Calu3 (cell line): Measurements from ENCODE around the gene SHC2. TPM values are rescaled to one million over a fixed set of nuclear protein-coding genes. Genes with fewer than 3 reads are reported as not detected.
"Not testable (repeated sequence)": the region's sequence is repeated elsewhere in the genome, so short reads cannot be mapped to it uniquely, and the experiment has no call there.

ENCODE experiments used
- BruUV-seq: library from RNA; stranded (reverse); fragments of 400-500 nt; replicated peaks from 2 replicates; lab custom pipeline; 2021; lab: Mats Ljungman, UMichigan
- CTCF ChIA-PET: fragments of 300-600 bp; sonication (Branson Sonifier 250); formaldehyde crosslinking; loops from one replicate; lab custom pipeline; 2022; ENCODE audit warnings: antibody characterized with exemption; lab: Charles Lee
- DNase-seq: peaks from one replicate; pipeline ENCODE4 v3.0.0; 2022
- H3K27ac Mint-ChIP-seq: one replicate; pipeline ENCODE4 v1.8.0; 2022; ENCODE audit warnings: mixed read lengths; ENCODE audit not compliant: unreplicated experiment
- H3K27me3 Mint-ChIP-seq: one replicate; pipeline ENCODE4 v1.8.0; 2022; ENCODE audit warnings: mixed read lengths; ENCODE audit not compliant: unreplicated experiment
- H3K36me3 Mint-ChIP-seq: one replicate; pipeline ENCODE4 v1.8.0; 2022; ENCODE audit warnings: mild to moderate bottlenecking, moderate library complexity, mixed read lengths; ENCODE audit not compliant: insufficient read depth, unreplicated experiment
- H3K4me1 Mint-ChIP-seq: one replicate; pipeline ENCODE4 v1.8.0; 2022; ENCODE audit warnings: mild to moderate bottlenecking, low read depth, mixed read lengths; ENCODE audit not compliant: unreplicated experiment
- H3K4me3 Mint-ChIP-seq: one replicate; pipeline ENCODE4 v1.8.0; 2022; ENCODE audit warnings: mild to moderate bottlenecking, low read depth, moderate library complexity, mixed read lengths; ENCODE audit not compliant: unreplicated experiment
- H3K9me3 Mint-ChIP-seq: one replicate; pipeline ENCODE4 v1.8.0; 2022; ENCODE audit warnings: low read depth, mixed read lengths; ENCODE audit not compliant: unreplicated experiment
- intact Hi-C: fragments of 100-400 bp; cut with micrococcal nuclease; formaldehyde crosslinking; loops from one replicate; pipeline ENCODE4 v1.10.0; 2022; ENCODE audit not compliant: unreplicated experiment
- total RNA-seq: library from RNA; stranded (reverse); gene quantifications from 2 replicates; pipeline ENCODE4 v1.2.3, GENCODE V29; 2022
- TF ChIP-seq, protein P1 (sequence below): fragments of 200-600 bp; IDR thresholded peaks from one replicate; pipeline ENCODE4 v1.8.0; 2022; ENCODE audit warnings: antibody characterized with exemption; ENCODE audit not compliant: unreplicated experiment

The SHC2 gene
- total RNA-seq, 1 experiment from 2014 or later: 8.4 TPM

DNA sequence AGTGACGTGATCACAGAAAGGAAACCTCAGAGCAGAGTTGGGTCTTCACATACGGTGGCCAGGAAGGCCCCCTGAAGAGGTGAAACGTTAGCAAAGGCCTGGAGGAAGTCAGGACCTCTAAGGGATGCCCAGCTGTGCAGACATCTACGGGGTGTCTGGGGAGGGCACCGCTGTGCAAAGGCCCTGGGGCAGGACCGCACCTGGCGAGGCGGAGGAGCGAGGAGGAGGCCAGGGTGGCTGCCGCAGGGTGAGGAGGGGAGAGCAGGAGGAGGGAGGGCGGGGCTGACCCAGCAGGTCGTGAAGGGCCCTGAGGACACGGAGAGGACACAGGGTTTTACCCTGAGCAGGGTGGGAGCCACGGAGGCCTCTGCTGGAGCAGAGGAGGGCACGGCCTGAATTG, 23.7 kb upstream of the SHC2 start:
- TF ChIP-seq, protein P1, sequence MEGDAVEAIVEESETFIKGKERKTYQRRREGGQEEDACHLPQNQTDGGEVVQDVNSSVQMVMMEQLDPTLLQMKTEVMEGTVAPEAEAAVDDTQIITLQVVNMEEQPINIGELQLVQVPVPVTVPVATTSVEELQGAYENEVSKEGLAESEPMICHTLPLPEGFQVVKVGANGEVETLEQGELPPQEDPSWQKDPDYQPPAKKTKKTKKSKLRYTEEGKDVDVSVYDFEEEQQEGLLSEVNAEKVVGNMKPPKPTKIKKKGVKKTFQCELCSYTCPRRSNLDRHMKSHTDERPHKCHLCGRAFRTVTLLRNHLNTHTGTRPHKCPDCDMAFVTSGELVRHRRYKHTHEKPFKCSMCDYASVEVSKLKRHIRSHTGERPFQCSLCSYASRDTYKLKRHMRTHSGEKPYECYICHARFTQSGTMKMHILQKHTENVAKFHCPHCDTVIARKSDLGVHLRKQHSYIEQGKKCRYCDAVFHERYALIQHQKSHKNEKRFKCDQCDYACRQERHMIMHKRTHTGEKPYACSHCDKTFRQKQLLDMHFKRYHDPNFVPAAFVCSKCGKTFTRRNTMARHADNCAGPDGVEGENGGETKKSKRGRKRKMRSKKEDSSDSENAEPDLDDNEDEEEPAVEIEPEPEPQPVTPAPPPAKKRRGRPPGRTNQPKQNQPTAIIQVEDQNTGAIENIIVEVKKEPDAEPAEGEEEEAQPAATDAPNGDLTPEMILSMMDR: no peak
- no peak overlapping the region for H3K4me3 Mint-ChIP-seq
- peaks cover 7% of the 10 kb centered on the region for H3K4me1 Mint-ChIP-seq
- CTCF ChIA-PET: interaction anchor here (0.8 kb wide), 1 partner anchor 150 kb away, joined by 3 read pairs; no protein-coding TSS in a partner anchor
- peaks cover 14% of the 10 kb centered on the region for H3K9me3 Mint-ChIP-seq
- intact Hi-C loops: no loop called here
- no peak for DNase-seq
- H3K27ac Mint-ChIP-seq: no peak overlapping the region
- peaks cover 17% of the 10 kb centered on the region for H3K36me3 Mint-ChIP-seq
- peaks cover 47% of the 10 kb centered on the region for H3K27me3 Mint-ChIP-seq
- no TSS peak for BruUV-seq

DNA sequence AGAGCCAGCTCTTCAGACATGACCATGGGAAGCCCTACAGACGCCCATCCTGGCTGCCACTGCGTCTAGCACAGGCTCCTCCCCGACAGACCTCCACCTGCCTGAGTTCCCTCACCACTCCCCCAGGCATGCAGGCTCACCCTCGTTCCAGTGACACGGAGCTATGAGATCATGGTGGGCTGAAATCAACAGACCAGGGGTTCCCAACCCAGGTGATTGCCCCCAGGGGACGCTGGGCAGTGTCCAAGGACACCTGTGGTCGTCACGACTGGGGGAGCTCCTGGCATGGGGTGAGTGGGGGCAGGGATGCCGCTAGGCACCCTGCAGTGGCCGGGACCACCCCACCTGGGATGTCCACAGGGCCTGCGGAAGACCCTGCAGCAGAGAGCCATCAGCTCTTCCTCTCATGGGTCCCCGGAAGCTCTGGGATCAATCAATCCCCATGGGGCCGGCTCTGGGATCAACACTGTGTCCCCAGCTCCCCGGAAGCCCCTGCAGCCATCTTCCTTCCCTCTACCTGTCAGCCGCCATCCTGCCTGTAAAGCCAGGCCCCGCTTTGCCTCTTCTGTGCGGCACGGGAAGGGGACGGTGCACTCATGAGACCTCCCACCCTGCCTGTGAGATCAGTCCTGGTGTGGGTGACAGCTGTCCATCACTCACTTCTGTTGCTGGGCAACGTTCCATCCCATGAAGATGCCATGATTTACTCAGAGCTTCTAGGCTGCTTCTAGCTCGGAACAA, 22.7 kb upstream of the SHC2 start:
- intact Hi-C loops: no loop called here
- Mint-ChIP-seq H3K27ac (no peak overlapping the region), H3K9me3 (peaks cover 14% of the 10 kb centered on the region), H3K36me3 (peaks cover 12% of the 10 kb centered on the region), H3K4me1 (peaks cover 7% of the 10 kb centered on the region), H3K27me3 (peaks cover 48% of the 10 kb centered on the region), H3K4me3 (no peak overlapping the region)
- TF ChIP-seq, protein P1: no peak
- BruUV-seq: no TSS peak
- no peak for DNase-seq
- CTCF ChIA-PET: interaction anchor here (0.8 kb wide), 1 partner anchor 149 kb away, joined by 3 read pairs; no protein-coding TSS in a partner anchor

DNA sequence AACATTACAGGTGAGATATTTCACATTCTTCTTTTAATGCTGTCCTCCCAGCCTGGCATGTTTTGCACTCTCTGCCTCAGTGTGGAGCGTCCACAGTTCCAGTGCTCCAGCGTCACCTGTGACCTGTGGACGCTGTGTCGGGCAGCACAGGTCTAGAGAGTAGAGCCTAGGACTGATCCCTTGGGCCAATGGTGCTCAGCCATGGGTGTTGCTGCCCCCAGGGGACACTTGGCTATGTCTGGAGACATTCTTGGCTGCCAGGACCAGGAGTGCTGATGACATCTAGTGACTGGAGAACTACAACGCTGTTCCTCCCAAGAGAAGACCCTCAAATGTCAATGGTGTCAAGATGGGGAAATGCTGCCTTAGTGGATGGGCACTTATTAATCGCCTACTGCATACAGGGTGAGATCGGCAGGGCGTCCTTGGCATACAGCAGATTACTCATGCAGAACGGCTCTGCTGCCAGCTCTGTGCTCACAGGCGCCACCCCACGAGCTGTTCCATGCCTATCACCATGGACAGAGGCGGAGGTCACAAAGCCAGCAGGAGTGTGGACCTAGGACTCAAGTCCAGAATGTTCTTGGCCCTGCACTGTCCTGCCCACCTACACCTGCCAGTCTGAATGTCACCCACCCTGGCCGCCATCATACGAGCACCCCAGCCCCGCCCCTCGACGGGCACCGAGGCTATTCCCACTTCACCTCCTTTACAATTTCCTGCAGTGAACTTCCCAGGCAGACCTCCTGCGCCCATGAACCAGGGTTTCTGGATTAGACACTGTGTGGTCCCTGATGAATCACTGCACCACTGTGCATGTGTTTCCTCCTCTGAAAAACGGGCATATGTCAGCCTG, 21.6 kb upstream of the SHC2 start:
- Mint-ChIP-seq H3K9me3 (peaks cover 14% of the 10 kb centered on the region), H3K27ac (no peak overlapping the region), H3K36me3 (peaks cover 5% of the 10 kb centered on the region), H3K4me1 (peaks cover 7% of the 10 kb centered on the region), H3K4me3 (no peak overlapping the region), H3K27me3 (peaks cover 48% of the 10 kb centered on the region)
- CTCF ChIA-PET: no interaction called here
- BruUV-seq: no TSS peak
- TF ChIP-seq, protein P1: no peak
- intact Hi-C loops: no loop called here
- no peak for DNase-seq

DNA sequence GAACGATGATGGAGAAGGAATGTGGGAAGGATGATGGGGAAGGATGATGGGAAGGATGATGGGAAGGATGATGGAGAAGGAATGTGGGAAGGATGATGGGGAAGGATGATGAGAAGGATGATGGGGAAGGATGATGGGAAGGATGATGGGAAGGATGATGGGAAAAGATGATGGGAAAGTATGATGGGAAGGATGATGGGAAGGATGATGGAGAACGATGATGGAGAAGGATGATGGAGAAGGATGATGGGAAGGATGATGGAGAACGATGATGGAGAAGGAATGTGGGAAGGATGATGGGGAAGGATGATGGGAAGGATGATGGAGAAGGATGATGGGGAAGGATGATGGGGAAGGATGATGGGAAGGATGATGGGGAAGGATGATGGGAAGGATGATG, 20.3 kb upstream of the SHC2 start:
- DNase-seq, BruUV-seq, H3K27ac Mint-ChIP-seq, CTCF ChIA-PET, H3K4me3 Mint-ChIP-seq, intact Hi-C loops, H3K4me1 Mint-ChIP-seq, H3K36me3 Mint-ChIP-seq: not testable (repeated sequence)
- Mint-ChIP-seq H3K27me3 (peaks cover 48% of the 10 kb centered on the region), H3K9me3 (peaks cover 14% of the 10 kb centered on the region)
